A673 (cell line): ENCODE measurements around the gene SLC48A1.

ENCODE experiments used
- CTCF ChIP-seq: fragments of 300-800, 200-600 bp; sonication (generic); conservative IDR thresholded peaks from 2 replicates; pipeline ENCODE4 v1.5.1; 2017; ENCODE audit warnings: low read depth, mild to moderate bottlenecking, antibody characterized with exemption, low read length, moderate library complexity, mixed read lengths
- EZH2 ChIP-seq: fragments of 200-600 bp; sonication (generic); IDR thresholded peaks from 2 replicates; pipeline ENCODE4 v1.6.1; 2017; ENCODE audit warnings: borderline replicate concordance, low read depth, mild to moderate bottlenecking, mixed read lengths, antibody characterized with exemption, low read length; ENCODE audit not compliant: poor library complexity, severe bottlenecking

- no peak for TF ChIP-seq CTCF
- TF ChIP-seq EZH2, result no peak
Observed at GRCh38 chr12:47818007-47818376, 45.0 kb downstream of the SLC48A1 start.
